Stimulated activated CD4-positive, alpha-beta T cell treated with anti-CD3 and anti-CD28 coated beads, Interleukin-12 subunit alpha, Interleukin-12 subunit beta, amount 100 ng/mL, for 24 hours (primary cell): ENCODE results near the gene CPA5.

ENCODE experiments used
- DNase-seq, 2 experiments: peaks; one replicate each; pipeline ENCODE4 v3.0.0-alpha.2; 2020; ENCODE audit warnings: low read depth in 2 of 2

Gene CPA5

GRCh38 chr7:130379532-130379920, 34.9 kb downstream of the CPA5 start:
- DNase-seq = no peak

GRCh38 chr7:130379921-130380860, 35.6 kb downstream of the CPA5 start, which contains the start of gene CPA1:
CPA1 (plus strand) TSS chr7:130380494; CDS start chr7:130380521, 27 bp downstream.
- no peak for DNase-seq

DNA sequence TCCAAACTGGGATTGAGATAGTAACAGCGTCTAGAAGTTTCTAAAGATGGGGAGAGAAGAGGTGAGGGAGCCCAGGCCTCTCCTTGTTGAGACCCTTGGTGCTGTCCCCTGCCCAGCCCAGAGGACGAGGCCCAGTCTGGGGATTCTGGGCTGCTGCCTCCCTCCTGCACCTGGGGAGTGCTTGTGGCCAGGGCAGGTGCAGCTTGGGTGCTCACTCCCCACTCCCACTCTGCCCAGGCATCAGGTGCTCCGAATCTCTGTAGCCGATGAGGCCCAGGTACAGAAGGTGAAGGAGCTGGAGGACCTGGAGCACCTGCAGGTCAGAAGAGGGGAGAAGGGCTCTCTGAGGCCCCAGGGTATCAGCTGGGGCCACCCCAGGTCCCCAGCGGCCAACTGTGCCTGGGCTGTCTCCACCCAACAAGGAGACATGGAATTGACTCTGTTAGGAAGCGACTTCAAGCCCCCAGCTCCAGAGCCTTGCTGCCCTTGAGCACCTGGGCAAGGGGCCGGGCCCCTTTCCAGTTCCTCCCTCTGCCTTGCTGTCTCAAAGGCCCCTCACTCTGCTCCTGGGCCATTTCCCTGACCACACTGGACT, 36.3 kb downstream of the CPA5 start:
- no peak for DNase-seq

DNA sequence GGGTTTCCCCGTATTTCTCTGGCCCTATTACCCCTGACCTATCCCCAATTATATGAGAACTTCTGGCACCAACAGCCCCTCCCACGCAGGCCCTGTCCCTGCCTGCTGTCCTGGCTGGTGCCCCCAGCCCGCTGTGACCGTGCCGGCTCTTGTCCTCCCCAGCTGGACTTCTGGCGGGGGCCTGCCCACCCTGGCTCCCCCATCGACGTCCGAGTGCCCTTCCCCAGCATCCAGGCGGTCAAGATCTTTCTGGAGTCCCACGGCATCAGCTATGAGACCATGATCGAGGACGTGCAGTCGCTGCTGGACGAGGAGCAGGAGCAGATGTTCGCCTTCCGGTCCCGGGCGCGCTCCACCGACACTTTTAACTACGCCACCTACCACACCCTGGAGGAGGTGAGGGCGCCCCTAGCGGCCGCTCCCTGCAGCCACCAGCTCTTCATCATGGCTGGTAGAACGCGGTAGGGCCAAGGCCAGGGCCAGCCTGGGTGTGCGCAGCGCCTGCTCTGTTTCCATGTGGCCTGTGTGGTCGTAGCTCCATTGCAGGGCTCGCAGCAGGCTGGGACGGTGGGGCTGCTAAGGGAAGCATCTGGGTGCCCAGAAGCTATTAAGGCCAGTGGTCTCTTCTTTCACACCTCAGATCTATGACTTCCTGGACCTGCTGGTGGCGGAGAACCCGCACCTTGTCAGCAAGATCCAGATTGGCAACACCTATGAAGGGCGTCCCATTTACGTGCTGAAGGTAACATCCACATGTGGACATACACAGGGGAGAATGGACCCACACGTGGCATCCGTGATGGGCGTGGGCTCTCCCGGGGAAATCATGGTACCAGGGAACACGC, 37.1 kb downstream of the CPA5 start:
- DNase-seq = no peak

GRCh38 chr7:130383187-130383980, 38.8 kb downstream of the CPA5 start:
- DNase-seq = no peak

DNA sequence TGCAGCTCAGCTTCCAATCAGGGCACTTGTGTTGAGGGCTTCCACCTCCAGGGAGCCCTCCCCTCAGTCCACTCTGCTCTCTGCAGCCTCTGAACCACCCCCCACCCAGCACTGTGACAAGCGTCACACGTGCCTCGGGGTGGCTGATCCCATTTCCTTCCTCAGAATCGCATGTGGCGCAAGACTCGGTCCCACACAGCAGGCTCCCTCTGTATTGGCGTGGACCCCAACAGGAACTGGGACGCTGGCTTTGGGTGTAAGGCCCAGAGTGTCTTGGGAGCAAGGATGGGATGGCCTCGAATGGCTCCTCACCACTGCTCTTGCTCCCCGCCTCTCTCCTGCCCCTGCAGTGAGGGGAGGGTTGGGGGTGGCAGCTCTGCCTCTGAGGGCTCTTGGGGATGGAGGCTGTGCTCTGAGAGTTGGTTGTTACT, 39.8 kb downstream of the CPA5 start:
- no peak for DNase-seq

DNA sequence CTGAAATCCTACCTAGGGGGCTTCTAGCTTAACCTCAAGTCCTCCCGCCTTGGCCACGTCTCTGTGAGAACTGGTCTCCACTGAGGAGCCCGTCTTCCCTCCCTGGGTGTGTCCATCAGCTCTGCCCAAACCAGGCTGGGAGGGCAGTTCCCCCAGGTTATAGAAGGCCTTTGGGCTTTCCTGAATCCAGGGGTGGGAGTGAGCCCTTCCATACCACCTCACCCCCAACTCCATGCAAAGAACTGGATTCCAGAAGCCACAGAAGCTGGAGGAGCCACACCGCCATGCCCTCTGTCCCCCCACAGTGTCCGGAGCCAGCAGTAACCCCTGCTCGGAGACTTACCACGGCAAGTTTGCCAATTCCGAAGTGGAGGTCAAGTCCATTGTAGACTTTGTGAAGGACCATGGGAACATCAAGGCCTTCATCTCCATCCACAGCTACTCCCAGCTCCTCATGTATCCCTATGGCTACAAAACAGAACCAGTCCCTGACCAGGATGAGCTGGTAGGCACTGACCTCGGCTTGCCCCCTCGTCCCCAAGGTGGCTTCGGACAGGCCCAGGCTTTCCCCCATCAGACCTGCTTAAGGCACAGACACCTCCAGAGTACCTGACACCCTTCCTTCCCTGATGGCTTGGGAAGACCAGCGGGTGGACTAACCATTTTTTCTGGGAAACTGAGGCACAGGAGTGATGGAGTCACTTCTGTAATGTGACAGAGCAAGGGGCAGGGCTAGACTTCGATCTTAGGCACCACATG, 40.4 kb downstream of the CPA5 start:
- no peak for DNase-seq

DNA sequence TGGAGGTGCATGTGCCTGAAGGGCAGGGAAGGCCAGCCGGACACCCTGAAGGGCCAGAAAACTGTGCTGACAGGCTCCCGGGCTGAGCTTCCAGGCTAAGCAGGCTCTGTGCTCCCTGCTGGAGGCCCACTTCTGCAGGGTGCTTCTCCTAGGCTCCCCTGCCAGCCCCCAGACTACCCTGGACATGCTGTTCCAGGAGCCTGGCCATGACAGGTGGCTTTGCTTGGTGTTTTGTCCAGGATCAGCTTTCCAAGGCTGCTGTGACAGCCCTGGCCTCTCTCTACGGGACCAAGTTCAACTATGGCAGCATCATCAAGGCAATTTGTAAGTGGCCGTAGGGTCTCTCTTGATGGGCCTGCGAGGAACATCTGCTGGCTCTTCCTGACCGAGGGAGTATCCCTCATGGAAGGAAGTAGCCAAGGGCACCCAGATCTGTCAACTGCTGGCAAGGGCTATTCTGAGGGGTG, 41.0 kb downstream of the CPA5 start:
- no peak for DNase-seq

DNA sequence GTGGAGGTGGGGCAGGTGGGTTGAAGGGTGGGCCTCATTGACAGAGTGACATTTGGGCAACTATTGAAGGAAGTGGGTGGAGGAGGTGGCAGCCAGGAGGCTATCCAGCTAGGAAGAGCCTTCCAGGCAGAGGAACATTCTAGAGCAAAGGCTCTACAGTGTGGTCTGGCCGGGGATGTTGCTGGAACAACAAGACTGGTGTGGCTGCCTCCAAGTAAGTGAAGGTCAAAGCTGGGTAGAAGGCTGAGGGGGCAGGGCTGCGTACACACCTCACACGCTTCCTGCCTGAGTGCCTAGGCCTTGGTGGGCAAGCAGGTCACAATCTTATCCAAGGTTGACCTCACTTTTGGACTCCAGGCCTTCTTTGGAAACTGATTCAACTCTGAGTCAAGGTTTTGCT, 42.3 kb downstream of the CPA5 start:
- DNase-seq = no peak

DNA sequence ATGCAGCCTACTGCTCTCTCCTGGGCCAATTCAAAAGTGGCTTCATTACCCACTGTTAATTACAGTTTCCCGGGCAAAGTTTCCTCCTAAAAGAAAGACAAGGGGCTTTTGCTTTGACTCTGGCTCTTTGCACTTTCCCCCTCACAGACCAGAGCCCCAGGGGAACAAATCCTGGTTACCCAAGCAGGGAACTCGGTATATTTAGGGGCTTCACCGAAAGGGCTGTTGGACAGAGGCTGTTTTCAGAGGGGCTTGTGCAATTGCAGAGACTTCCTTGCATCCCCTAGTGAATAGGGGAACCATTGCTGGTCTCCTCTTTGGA, 42.7 kb downstream of the CPA5 start:
- DNase-seq = no peak

DNA sequence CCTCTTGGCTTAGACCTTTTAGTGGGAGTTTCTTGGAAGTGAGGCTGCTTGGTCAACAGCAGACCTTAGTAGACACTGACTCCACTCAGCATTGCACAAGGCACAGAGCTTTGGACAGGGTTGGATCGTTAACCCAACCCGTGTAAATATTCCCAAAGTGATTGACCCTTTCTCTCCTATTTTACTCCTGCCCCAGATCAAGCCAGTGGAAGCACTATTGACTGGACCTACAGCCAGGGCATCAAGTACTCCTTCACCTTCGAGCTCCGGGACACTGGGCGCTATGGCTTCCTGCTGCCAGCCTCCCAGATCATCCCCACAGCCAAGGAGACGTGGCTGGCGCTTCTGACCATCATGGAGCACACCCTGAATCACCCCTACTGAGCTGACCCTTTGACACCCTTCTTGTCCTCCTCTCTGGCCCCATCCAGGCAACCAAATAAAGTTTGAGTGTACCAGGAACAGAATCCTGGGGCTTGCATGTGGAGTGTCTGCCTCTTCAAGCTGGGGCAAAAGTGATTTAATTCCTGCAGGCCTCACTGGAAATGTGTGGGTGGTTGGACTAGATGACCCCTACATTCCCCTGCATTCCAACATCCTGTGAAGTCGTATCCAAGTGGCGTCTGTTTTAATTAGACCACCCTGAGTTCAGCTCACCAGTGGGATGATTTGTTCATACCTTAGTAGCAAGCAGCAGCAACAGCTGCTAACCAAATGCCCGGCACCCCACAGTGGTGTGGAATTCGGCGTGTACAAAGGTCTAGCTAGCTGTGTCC, 43.2 kb downstream of the CPA5 start:
- no peak for DNase-seq

DNA sequence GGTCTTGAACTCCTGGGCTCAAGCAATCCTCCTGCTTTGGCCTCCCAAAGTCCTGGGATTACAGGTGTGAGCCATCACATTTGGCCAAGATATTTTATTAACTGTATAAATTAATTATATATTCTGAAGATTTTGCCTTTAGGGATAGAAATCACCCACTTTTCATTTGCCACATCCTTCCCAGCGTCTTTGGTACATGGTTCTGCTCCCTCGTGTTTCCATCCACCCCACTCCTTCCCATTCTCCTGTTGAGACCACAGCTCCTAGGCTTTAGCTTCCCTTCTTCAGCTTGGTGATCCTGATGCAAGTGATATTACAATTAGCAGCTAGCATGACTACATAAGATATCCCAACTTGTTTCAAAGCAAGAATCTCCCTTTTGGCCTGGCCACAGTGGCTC, 44.1 kb downstream of the CPA5 start:
- DNase-seq = no peak

GRCh38 chr7:130390486-130390885, 45.9 kb downstream of the CPA5 start:
- DNase-seq = no peak

DNA sequence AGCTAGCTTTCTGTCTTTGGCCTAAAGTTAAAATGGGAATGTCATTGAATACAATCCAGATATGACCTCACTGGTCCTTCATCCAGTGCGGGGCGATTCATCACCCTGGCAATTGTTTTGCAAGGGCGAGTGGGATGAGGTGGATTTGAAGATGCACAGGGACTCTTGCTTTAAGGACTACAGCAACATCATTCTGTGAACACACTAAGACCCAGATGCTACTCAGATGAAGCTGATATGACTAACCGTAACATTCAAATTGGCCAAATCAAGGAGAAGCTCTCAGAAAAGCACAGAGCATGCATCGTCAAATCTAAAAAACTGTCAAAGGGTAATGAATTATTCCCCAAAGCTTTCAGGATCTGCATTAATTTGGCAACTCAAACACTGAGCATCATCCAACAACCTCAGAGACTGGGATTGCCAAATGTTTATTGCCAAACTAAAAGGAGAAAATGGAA, 48.5 kb downstream of the CPA5 start:
- DNase-seq = no peak

- no peak for DNase-seq
Measured at GRCh38 chr7:130393841-130394411, 49.3 kb downstream of the CPA5 start.

DNA sequence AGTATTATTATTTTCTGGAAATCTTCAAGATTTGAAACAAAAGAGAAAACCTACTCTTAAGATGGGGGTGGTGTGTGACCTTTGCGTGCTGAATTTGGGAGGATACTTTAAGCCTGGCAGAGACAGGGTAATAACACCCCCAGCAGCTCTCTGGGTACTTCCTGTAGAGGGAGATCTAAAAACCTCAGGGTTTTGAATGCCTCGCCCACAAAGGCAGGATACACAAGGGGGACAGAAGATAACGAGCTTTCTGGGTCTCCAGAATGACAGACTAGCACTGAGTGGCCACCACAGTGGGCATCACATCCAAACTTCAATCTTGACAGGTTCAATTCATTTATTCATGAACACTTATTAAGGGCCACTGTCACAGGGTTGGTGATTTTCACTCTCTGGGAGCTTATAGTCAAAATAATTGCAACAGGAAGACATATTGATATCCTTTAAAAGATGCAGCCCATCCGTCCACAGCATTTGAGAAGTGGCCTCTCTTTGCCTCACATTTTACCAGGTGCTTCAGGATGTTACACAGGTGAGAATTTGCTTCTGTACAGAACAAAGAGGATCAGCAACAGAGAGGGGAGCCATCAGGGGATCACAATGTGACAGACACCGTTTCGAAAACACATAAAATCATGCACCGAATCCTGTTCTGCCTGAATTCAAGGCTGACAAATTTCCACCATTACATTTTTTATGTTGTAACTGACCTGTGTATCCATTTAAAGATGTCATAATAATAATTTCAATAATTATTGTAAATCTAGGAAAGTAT, 50.0 kb downstream of the CPA5 start:
- no peak for DNase-seq

DNA sequence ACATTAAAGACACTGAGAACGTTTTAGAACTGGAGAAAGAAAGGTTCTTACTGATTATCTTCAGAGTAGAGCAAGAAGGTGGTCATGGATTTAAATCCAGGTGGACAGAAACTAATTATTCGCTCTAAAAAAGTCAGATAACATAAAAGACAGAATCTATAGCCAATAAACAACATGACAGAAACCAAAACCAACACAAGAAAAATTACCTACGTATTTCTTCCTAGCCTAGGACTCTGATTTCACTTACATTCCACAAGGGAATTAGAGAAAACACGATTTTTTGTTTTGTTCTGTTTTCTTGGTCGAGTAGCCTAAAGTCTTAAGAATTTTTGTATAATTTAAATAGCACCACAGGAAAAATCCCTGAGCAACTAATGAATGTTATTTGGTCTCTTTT, 50.8 kb downstream of the CPA5 start:
- DNase-seq = no peak

DNA sequence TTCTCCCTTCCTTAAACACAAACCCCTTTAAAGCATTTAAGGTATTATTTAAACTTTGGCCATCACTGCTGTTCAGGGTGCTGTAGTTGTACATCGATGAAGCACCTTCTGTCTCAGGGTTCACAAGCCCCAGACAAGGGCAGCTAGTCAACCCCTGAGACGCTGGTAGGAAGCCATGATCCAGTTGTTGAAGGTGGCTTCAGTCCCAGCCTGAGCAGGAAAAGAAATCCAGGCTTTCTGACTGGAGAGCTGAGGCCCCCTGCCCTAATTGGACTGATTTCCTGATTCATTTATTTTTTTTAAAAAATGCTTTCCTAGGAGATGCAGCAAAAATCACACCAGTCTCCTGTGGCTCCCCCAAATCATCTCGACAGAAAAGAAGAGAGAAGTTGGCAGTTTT, 51.5 kb downstream of the CPA5 start:
- DNase-seq = no peak
